Gastrocnemius medialis (tissue), 4 donors: ENCODE measurements around the gene NETO1. TPM values are rescaled to one million over a fixed set of nuclear protein-coding genes. Genes with fewer than 3 reads are reported as not detected.

Experiments
- ATAC-seq, 2 donors: fragments of 150-250 bp; one replicate each; pipeline ENCODE4 v1.9.1; 2016
- DNase-seq, 2 donors: peaks; one replicate each; pipeline ENCODE4 v3.0.0-alpha.2; 2019
- H3K27ac ChIP-seq, 4 donors: fragments of 200-600 bp; sonication (generic); 1 replicate in 1 of 4; 2 replicates in 3 of 4; pipeline ENCODE4 v1.5.1; 2016 to 2018; ENCODE audit warnings: mild to moderate bottlenecking in 2 of 4, moderate library complexity in 1 of 4
- H3K27me3 ChIP-seq, 3 donors: fragments of 200-600 bp; sonication (generic) in 2 of 3; 1 replicate in 1 of 3; 2 replicates in 2 of 3; pipeline versions ENCODE4 v1.5.1 to v1.6.0; 2016 to 2019; ENCODE audit warnings: mild to moderate bottlenecking in 1 of 3, moderate library complexity in 1 of 3
- H3K36me3 ChIP-seq, 2 donors: fragments of 200-600 bp; sonication (generic) in 1 of 2; one replicate each; pipeline ENCODE4 v1.5.1; 2017 to 2018
- H3K4me1 ChIP-seq, 2 donors: fragments of 200-600 bp; sonication (generic) in 1 of 2; one replicate each; pipeline ENCODE4 v1.5.1; 2016 to 2017; ENCODE audit warnings: mild to moderate bottlenecking in 2 of 2
- H3K4me3 ChIP-seq, 4 donors: fragments of 200-600 bp; sonication (generic) in 3 of 4; 1 replicate in 1 of 4; 2 replicates in 3 of 4; pipeline ENCODE4 v1.5.1; 2016 to 2019; ENCODE audit warnings: mild to moderate bottlenecking in 2 of 4
- H3K9me3 ChIP-seq, 3 donors: fragments of 200-600 bp; sonication (generic) in 2 of 3; 1 replicate in 1 of 3; 2 replicates in 2 of 3; pipeline ENCODE4 v1.5.1; 2016 to 2019
- CTCF ChIP-seq, 5 experiments: fragments of 450-650 bp in 3 of 5; fragments of 200-600 bp in 2 of 5; sonication (generic) in 2 of 5; IDR thresholded peaks in 4 of 5; conservative IDR thresholded peaks in 1 of 5; 1 replicate in 4 of 5; 2 replicates in 1 of 5; pipeline ENCODE4 v1.5.1; 2016 to 2019; ENCODE audit warnings: antibody characterized with exemption in 5 of 5, mild to moderate bottlenecking in 3 of 5, moderate library complexity in 3 of 5
- POLR2A ChIP-seq, 2 donors: fragments of 450-650 bp; IDR thresholded peaks; one replicate each; pipeline ENCODE4 v1.6.1; 2017; ENCODE audit warnings: antibody characterized with exemption in 2 of 2, mild to moderate bottlenecking in 2 of 2, moderate library complexity in 2 of 2
- in situ Hi-C, 4 donors: fragments of 200-750 bp; cut with MboI; loops; one replicate each; pipeline versions ENCODE4 v1.15.0 to v1.8.0; 2017; ENCODE audit warnings: low sequenced_read_pairs in 4 of 4
- intact Hi-C: fragments of 100-400 bp; cut with DNase I; formaldehyde crosslinking; loops from one replicate; pipeline ENCODE4 v1.15.1; 2023; ENCODE audit warnings: low total_unique reads
- total RNA-seq, 4 donors: library from RNA; depleted of rRNA; stranded (reverse); fragments of >200 nt; gene quantifications; one replicate each; pipeline versions ENCODE4 v1.1.0 to v1.2.3, GENCODE V29; 2016

The NETO1 gene
- total RNA-seq, 4 donors from 2014 or later = not detected

GRCh38 chr18:72848503-72849237, 19.1 kb downstream of the NETO1 start:
- no peaks in the 10 kb centered on the region for H3K36me3 ChIP-seq
- in situ Hi-C loops = no loop called here
- H3K27me3 ChIP-seq = no peaks in the 10 kb centered on the region
- H3K4me1 ChIP-seq = no peaks in the 10 kb centered on the region
- no peaks in the 10 kb centered on the region for H3K9me3 ChIP-seq
- ATAC-seq = no peak
- intact Hi-C loops = no loop called here
- H3K4me3 ChIP-seq = no peak overlapping the region
- no peak for TF ChIP-seq POLR2A (IDR thresholded peaks at IDR 0.05)
- TF ChIP-seq CTCF (IDR thresholded peaks at IDR 0.05 in 4 of 5, conservative IDR thresholded peaks at IDR 0.05 in 1 of 5) = no peak
- H3K27ac ChIP-seq = no peak overlapping the region
- no peak for DNase-seq

GRCh38 chr18:72847771-72848170, 20.0 kb downstream of the NETO1 start:
- H3K4me3 ChIP-seq = no peak overlapping the region
- in situ Hi-C loops = no loop called here
- H3K27ac ChIP-seq = no peak overlapping the region
- TF ChIP-seq CTCF (IDR thresholded peaks at IDR 0.05 in 4 of 5, conservative IDR thresholded peaks at IDR 0.05 in 1 of 5) = no peak
- no peak for TF ChIP-seq POLR2A (IDR thresholded peaks at IDR 0.05)
- H3K4me1 ChIP-seq = no peaks in the 10 kb centered on the region
- DNase-seq = no peak
- no peaks in the 10 kb centered on the region for H3K27me3 ChIP-seq
- H3K9me3 ChIP-seq = no peaks in the 10 kb centered on the region
- intact Hi-C loops = no loop called here
- no peaks in the 10 kb centered on the region for H3K36me3 ChIP-seq
- no peak for ATAC-seq

GRCh38 chr18:72846736-72847533, 20.9 kb downstream of the NETO1 start:
- ATAC-seq (no peak), DNase-seq (no peak)
- intact Hi-C loops = no loop called here
- Histone ChIP-seq H3K4me3 (no peak overlapping the region), H3K27ac (no peak overlapping the region), H3K36me3 (no peaks in the 10 kb centered on the region), H3K4me1 (no peaks in the 10 kb centered on the region), H3K9me3 (no peaks in the 10 kb centered on the region), H3K27me3 (no peaks in the 10 kb centered on the region)
- in situ Hi-C loops = no loop called here
- TF ChIP-seq CTCF (IDR thresholded peaks at IDR 0.05 in 4 of 5, conservative IDR thresholded peaks at IDR 0.05 in 1 of 5) (no peak), POLR2A (IDR thresholded peaks at IDR 0.05) (no peak)

- H3K36me3 ChIP-seq = no peaks in the 10 kb centered on the region
- no peak overlapping the region for H3K4me3 ChIP-seq
- no peaks in the 10 kb centered on the region for H3K4me1 ChIP-seq
- intact Hi-C loops (no loop called here), in situ Hi-C loops (no loop called here)
- DNase-seq = no peak
- TF ChIP-seq POLR2A (IDR thresholded peaks at IDR 0.05) (no peak), CTCF (IDR thresholded peaks at IDR 0.05 in 4 of 5, conservative IDR thresholded peaks at IDR 0.05 in 1 of 5) (no peak)
- no peak for ATAC-seq
- H3K27ac ChIP-seq = no peak overlapping the region
- no peaks in the 10 kb centered on the region for H3K27me3 ChIP-seq
- H3K9me3 ChIP-seq = no peaks in the 10 kb centered on the region
Observed at GRCh38 chr18:72843743-72844142, 24.0 kb downstream of the NETO1 start.
